Body of pancreas (tissue), 4 donors: ENCODE results near the gene GANAB. TPM values are rescaled to one million over a fixed set of nuclear protein-coding genes. Genes with fewer than 3 reads are reported as not detected.

Source experiments
- ATAC-seq: fragments of 150-250 bp; one replicate; pipeline ENCODE4 v1.9.1; 2016
- DNase-seq, 4 donors: peaks; one replicate each; pipeline ENCODE4 v3.0.0-alpha.2; 2019
- H3K27ac ChIP-seq, 4 donors: fragments of 200-600 bp; sonication (generic); 1 replicate in 3 of 4; 2 replicates in 1 of 4; pipeline versions ENCODE4 v1.5.1 to v1.6.1; 2016 to 2019; ENCODE audit warnings: mild to moderate bottlenecking in 1 of 4, mixed read lengths in 1 of 4, moderate library complexity in 1 of 4
- H3K27me3 ChIP-seq, 2 donors: fragments of 200-600 bp; sonication (generic); one replicate each; pipeline ENCODE4 v1.6.0; 2016; ENCODE audit warnings: mild to moderate bottlenecking in 1 of 2
- H3K36me3 ChIP-seq, 2 donors: fragments of 200-600 bp; sonication (generic); replicated peaks in 1 of 2; 2 replicates each; pipeline ENCODE4 v1.5.1; 2016; ENCODE audit warnings: low read depth in 2 of 2; ENCODE audit not compliant: insufficient read depth in 1 of 2
- H3K4me1 ChIP-seq: fragments of 200-600 bp; sonication (generic); one replicate; pipeline ENCODE4 v1.6.0; 2016
- H3K4me3 ChIP-seq, 2 donors: fragments of 200-600 bp; sonication (generic); 1 replicate in 1 of 2; 2 replicates in 1 of 2; pipeline ENCODE4 v1.5.1; 2016 to 2019
- H3K9me3 ChIP-seq, 3 donors: fragments of 200-600 bp; sonication (generic); 1 replicate in 2 of 3; 2 replicates in 1 of 3; pipeline ENCODE4 v1.5.1; 2016
- CTCF ChIP-seq, 7 experiments: fragments of 450-650 bp in 4 of 7; fragments of 200-600 bp in 3 of 7; sonication (generic) in 3 of 7; IDR thresholded peaks; one replicate each; pipeline ENCODE4 v1.5.1; 2016 to 2019; ENCODE audit warnings: antibody characterized with exemption in 7 of 7
- POLR2A ChIP-seq, 3 donors: fragments of 450-650 bp; IDR thresholded peaks; one replicate each; pipeline ENCODE4 v1.6.1; 2016; ENCODE audit warnings: antibody characterized with exemption in 3 of 3, mild to moderate bottlenecking in 2 of 3
- WGBS, 2 donors: methylation state at CpG; one replicate each; pipeline ENCODE4 v1.1.5; 2017; 5-methylcytosine and 5-hydroxymethylcytosine counted together
- intact Hi-C: fragments of 100-400 bp; cut with DNase I; formaldehyde crosslinking; loops from one replicate; pipeline ENCODE4 v1.15.1; 2023
- total RNA-seq, 2 donors: library from RNA; depleted of rRNA; stranded (reverse); fragments of >200 nt; gene quantifications; one replicate each; pipeline ENCODE4 v1.1.0, GENCODE V29; 2016

GANAB gene
- total RNA-seq, 2 donors from 2014 or later: 62.3 to 64.9 TPM

DNA sequence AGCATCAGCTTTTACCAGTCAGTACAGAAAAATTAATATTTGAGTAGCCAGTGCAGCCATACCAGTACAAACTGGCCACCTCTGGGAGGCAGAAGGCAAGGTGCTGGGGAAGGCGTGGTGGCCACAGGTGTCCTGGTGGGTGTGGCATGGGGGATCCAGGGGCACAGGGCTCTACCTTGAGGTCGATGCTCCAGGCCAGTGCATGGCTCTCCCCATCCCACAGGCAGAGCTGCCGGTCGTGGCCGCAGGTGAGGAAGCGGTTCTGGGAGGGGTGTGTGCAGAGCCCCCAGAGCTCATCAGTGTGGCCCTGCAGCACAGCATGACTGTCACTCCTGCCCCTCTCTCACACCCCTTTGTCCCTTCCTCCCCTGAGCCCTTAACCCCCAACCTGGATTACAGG lies 40.9 kb downstream of the GANAB start:
- no peaks in the 10 kb centered on the region for H3K9me3 ChIP-seq
- H3K27me3 ChIP-seq: no peaks in the 10 kb centered on the region
- intact Hi-C loops: no loop called here
- no peak overlapping the region for H3K4me3 ChIP-seq
- no peaks in the 10 kb centered on the region for H3K36me3 ChIP-seq
- 89 to 91% methylated on average over 5 to 6 of the region's 6 CpGs for WGBS, 2 donors
- ATAC-seq (no peak), DNase-seq (no peak)
- peaks cover 17% of the 10 kb centered on the region for H3K4me1 ChIP-seq
- H3K27ac ChIP-seq: no peak overlapping the region
- TF ChIP-seq POLR2A (IDR thresholded peaks at IDR 0.05) (no peak), CTCF (IDR thresholded peaks at IDR 0.05) (no peak)

GRCh38 chr11:62604460-62605120 lies 41.8 kb downstream of the GANAB start:
- Histone ChIP-seq H3K4me3 (no peak overlapping the region), H3K27ac (no peak overlapping the region), H3K27me3 (no peaks in the 10 kb centered on the region), H3K4me1 (peaks cover 26% of the 10 kb centered on the region), H3K36me3 (no peaks in the 10 kb centered on the region), H3K9me3 (no peaks in the 10 kb centered on the region)
- intact Hi-C loops: no loop called here
- ATAC-seq (no peak), DNase-seq (no peak)
- TF ChIP-seq CTCF (IDR thresholded peaks at IDR 0.05) (no peak), POLR2A (IDR thresholded peaks at IDR 0.05) (no peak)
- 84 to 86% methylated on average over 11 to 13 of the region's 13 CpGs for WGBS, 2 donors

DNA sequence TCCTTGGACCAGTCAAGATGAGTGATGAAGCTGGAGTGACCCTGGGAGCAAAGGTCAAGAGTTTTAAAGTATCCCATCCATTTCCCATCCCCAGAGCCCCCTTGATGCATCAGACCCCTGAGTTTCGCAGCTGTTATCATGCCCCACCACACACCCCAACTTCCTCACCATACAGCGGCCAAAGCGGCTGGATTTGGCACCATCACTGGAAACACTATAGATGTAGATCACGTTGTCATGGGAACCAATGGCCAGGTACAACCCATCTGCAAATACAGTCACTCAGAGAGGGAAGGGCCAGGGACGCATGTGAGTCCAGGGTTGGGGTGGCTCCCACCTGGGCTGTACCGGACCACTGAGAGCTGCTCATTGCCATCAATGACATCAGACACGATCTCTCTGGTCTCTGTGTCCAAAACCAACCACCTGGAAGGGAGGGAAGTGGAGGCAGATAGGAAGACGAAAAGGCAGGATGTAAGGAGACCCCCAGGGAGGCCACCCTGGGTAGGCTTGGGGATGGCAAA lies 42.6 kb downstream of the GANAB start:
- WGBS, 2 donors: 81 to 94% methylated on average over 8 of the region's 8 CpGs
- H3K9me3 ChIP-seq: no peaks in the 10 kb centered on the region
- intact Hi-C loops: no loop called here
- TF ChIP-seq CTCF (IDR thresholded peaks at IDR 0.05) (no peak), POLR2A (IDR thresholded peaks at IDR 0.05) (no peak)
- DNase-seq: no peak
- no peaks in the 10 kb centered on the region for H3K27me3 ChIP-seq
- no peak for ATAC-seq
- peaks cover 34% of the 10 kb centered on the region for H3K4me1 ChIP-seq
- no peak overlapping the region for H3K27ac ChIP-seq
- no peak overlapping the region for H3K4me3 ChIP-seq
- H3K36me3 ChIP-seq: no peaks in the 10 kb centered on the region

GRCh38 chr11:62603072-62603408 lies 43.4 kb downstream of the GANAB start:
- H3K4me3 ChIP-seq: no peak overlapping the region
- H3K9me3 ChIP-seq: no peaks in the 10 kb centered on the region
- H3K27ac ChIP-seq: peak overlapping the region in 2 of 4 donors; percentile 92 to 97
- H3K4me1 ChIP-seq: peaks cover 34% of the 10 kb centered on the region
- peaks cover 0 to 2% of the 10 kb centered on the region in 2 donors for H3K36me3 ChIP-seq
- no peak for DNase-seq
- no peak for ATAC-seq
- TF ChIP-seq POLR2A (IDR thresholded peaks at IDR 0.05) (no peak), CTCF (IDR thresholded peaks at IDR 0.05) (no peak)
- no peaks in the 10 kb centered on the region for H3K27me3 ChIP-seq
- intact Hi-C loops: no loop called here
- 68 to 85% methylated on average over 12 to 13 of the region's 13 CpGs for WGBS, 2 donors
